ENCODE data around the gene PGA3.
"Not testable (repeated sequence)": the region's sequence is repeated elsewhere in the genome, so short reads cannot be mapped to it uniquely, and the experiment has no call there.

Gene PGA3

DNA sequence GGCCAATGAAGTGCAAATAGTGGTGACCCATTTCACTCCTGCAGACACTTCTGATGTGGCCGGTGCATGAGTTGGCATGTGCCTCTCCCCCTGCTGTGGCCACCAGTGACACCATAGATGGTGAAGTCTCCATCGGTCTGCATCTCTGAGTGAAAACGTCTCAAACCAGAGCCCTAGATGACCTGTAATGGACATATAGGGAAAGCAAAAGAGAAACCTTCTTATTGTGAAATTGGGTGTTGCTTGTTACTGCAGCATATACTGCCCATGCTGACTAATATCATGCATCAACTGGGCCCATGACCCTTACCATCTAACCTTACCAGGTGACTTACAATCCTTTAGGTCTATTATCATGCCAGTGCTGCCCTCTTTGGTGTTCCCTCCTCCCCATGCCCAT is 30.4 kb upstream of the PGA3 start:
- DNase-seq (ENCODE audit: low read depth): no peak
- TF ChIP-seq, protein P1, sequence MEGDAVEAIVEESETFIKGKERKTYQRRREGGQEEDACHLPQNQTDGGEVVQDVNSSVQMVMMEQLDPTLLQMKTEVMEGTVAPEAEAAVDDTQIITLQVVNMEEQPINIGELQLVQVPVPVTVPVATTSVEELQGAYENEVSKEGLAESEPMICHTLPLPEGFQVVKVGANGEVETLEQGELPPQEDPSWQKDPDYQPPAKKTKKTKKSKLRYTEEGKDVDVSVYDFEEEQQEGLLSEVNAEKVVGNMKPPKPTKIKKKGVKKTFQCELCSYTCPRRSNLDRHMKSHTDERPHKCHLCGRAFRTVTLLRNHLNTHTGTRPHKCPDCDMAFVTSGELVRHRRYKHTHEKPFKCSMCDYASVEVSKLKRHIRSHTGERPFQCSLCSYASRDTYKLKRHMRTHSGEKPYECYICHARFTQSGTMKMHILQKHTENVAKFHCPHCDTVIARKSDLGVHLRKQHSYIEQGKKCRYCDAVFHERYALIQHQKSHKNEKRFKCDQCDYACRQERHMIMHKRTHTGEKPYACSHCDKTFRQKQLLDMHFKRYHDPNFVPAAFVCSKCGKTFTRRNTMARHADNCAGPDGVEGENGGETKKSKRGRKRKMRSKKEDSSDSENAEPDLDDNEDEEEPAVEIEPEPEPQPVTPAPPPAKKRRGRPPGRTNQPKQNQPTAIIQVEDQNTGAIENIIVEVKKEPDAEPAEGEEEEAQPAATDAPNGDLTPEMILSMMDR (IDR thresholded peaks at IDR 0.05; ENCODE audit: insufficient read depth, low read depth, low read length, missing control alignments): no peak
- H3K4me3 ChIP-seq (ENCODE audit: low read depth, low read length): no peak overlapping the region

GRCh38 chr11:61173456-61173855 is 29.9 kb upstream of the PGA3 start:
- no peak overlapping the region for H3K4me3 ChIP-seq (ENCODE audit: low read depth, low read length)
- peak; percentile 49 for DNase-seq (ENCODE audit: low read depth)
- TF ChIP-seq, protein P1 (IDR thresholded peaks at IDR 0.05; ENCODE audit: insufficient read depth, low read depth, low read length, missing control alignments): peak; percentile 33

DNA sequence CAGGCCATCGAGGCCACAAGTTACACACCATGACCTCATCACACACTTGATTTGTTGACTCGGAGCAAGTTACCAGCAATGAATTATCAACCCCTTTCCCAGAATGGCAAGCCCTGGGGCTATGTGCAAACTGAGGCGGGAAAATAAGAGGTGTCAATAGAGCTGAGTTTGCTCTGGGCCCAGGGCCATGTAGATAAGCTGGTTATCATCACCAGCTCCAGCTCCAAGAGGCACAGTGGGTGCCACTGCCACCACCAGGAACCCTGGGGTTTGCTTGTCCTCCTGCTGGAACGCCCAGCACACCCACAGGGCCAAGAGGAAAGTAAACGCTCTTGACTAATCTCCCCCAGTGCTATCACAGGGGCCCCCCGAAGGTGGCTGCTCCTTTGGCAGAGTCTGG is 29.0 kb upstream of the PGA3 start:
- DNase-seq (ENCODE audit: low read depth): no peak
- TF ChIP-seq, protein P1 (IDR thresholded peaks at IDR 0.05; ENCODE audit: insufficient read depth, low read depth, low read length, missing control alignments): no peak
- no peak overlapping the region for H3K4me3 ChIP-seq (ENCODE audit: low read depth, low read length)

DNA sequence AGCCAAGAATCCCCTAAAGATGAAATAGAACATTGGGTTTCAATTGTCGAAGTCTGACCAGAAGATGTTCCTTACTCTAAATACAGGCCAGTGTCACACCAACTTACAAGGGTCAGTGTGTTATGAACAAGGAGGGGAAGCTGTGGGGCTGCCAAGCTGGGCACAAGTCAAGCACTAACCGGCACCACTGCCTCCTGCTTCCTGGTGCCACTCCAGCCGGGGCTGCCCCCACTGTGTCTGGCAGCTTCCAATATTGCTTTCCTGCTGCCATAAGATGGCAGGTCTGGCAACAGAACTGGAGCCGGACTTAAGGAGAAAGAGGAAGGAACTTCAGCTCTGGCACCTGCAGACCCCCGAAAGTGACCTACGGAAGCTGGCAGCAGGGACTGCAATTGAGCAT is 28.4 kb upstream of the PGA3 start:
- TF ChIP-seq, protein P1 (IDR thresholded peaks at IDR 0.05; ENCODE audit: insufficient read depth, low read depth, low read length, missing control alignments): no peak
- H3K4me3 ChIP-seq (ENCODE audit: low read depth, low read length): no peak overlapping the region
- DNase-seq (ENCODE audit: low read depth): no peak

DNA sequence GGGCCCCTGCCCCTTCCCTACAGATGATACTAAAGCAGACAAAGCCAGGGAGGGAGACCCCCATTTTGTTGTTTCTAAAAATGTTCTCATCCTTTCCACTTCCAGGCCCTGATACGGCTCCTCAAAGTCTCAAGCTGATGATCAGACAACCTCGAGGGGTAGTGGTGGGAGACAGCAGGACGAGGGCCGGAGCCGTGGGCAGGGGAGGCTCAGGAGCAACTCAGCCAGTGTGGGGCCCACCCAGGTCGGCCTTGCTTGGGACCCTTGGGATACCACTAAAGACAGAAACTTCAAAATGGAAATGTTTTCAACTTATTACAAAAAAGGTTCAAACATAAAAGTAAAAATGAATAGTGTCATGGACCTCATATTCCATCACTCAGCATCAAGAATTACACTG is 26.9 kb upstream of the PGA3 start:
- no peak for DNase-seq (ENCODE audit: low read depth)
- no peak overlapping the region for H3K4me3 ChIP-seq (ENCODE audit: low read depth, low read length)
- TF ChIP-seq, protein P1 (IDR thresholded peaks at IDR 0.05; ENCODE audit: insufficient read depth, low read depth, low read length, missing control alignments): no peak

DNA sequence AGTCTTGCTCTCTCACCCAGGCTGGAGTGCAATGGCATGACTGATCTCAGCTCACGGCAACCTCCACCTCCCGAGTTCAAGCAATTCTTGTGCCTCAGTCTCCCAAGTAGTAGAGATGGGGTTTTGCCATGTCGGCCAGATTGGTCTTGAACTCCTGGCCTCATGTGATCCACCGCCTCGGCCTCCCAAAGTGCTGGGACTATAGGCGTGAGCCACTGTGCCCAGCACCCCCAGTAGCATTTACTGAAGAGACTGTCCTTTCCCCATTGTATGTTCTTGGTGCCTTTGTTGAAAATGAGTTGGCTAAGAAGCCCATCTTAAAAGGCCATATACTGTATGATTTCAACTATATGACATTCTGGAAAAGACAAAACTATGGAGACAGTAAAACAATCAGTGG is 23.1 kb upstream of the PGA3 start:
- H3K4me3 ChIP-seq (ENCODE audit: low read depth, low read length); DNase-seq (ENCODE audit: low read depth): not testable (repeated sequence)

- TF ChIP-seq, protein P1 (IDR thresholded peaks at IDR 0.05; ENCODE audit: insufficient read depth, low read depth, low read length, missing control alignments): no peak
- no peak for DNase-seq (ENCODE audit: low read depth)
- H3K4me3 ChIP-seq (ENCODE audit: low read depth, low read length): no peak overlapping the region
Measured at GRCh38 chr11:61181489-61181888, 21.8 kb upstream of the PGA3 start.

All from GM12865 (cell line).